PFSK-1 (cell line): ENCODE measurements around the gene DIPK1B.

Source experiments
- POLR2AphosphoS5 ChIP-seq: IDR thresholded peaks from 2 replicates; pipeline ENCODE4 v1.6.1; 2012; ENCODE audit warnings: low read depth, mild to moderate bottlenecking, control low read depth, low read length, moderate library complexity
- SIN3A ChIP-seq: IDR thresholded peaks from 2 replicates; pipeline ENCODE4 v1.6.1; 2012; ENCODE audit warnings: mild to moderate bottlenecking, low read length, moderate library complexity, borderline replicate concordance; ENCODE audit not compliant: insufficient read depth
- TF ChIP-seq, protein P1 (sequence below), 2 experiments: IDR thresholded peaks; 2 replicates each; pipeline versions ENCODE4 v1.6.1 to v1.8.0; 2011 to 2012; ENCODE audit warnings: low read depth in 2 of 2, low read length in 2 of 2, control low read depth in 1 of 2, inconsistent platforms in 1 of 2, mild to moderate bottlenecking in 1 of 2, moderate library complexity in 1 of 2; ENCODE audit not compliant: insufficient read depth in 1 of 2

DNA sequence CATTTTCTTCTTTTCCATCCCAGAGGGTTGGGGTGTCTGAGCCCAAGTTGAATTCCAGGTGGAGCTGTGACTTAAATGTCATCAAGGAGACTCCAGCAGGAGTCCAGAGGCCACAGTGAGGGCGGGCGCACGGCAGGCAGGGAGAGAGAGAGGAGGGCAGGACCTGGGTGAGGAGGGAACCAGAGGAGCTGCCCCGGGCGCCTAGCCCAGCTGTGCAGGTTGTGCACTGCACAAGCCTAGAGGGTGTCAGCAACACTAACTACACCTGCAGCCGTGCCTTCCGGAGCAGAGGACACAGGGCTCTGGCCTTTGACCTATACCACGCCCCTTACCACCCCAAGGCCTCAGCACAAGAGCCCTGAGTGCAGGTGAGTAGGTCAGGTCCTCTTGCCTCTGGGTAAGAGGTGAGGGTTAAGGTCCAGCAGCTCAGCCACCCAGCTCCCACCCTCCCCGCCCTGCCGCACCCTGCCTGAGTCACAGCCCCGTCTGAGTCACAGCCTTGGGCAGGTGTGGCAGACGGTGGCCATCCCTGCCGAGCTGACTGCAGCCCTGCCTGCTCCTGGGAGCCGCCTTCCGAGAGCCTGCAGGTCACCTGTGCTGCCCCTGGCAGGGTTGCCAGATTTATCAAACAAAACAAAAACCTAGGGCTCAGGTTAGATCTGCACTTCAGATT, 18.7 kb upstream of the DIPK1B start:
- TF ChIP-seq SIN3A = no peak
- no peak for TF ChIP-seq POLR2AphosphoS5
- TF ChIP-seq, protein P1, sequence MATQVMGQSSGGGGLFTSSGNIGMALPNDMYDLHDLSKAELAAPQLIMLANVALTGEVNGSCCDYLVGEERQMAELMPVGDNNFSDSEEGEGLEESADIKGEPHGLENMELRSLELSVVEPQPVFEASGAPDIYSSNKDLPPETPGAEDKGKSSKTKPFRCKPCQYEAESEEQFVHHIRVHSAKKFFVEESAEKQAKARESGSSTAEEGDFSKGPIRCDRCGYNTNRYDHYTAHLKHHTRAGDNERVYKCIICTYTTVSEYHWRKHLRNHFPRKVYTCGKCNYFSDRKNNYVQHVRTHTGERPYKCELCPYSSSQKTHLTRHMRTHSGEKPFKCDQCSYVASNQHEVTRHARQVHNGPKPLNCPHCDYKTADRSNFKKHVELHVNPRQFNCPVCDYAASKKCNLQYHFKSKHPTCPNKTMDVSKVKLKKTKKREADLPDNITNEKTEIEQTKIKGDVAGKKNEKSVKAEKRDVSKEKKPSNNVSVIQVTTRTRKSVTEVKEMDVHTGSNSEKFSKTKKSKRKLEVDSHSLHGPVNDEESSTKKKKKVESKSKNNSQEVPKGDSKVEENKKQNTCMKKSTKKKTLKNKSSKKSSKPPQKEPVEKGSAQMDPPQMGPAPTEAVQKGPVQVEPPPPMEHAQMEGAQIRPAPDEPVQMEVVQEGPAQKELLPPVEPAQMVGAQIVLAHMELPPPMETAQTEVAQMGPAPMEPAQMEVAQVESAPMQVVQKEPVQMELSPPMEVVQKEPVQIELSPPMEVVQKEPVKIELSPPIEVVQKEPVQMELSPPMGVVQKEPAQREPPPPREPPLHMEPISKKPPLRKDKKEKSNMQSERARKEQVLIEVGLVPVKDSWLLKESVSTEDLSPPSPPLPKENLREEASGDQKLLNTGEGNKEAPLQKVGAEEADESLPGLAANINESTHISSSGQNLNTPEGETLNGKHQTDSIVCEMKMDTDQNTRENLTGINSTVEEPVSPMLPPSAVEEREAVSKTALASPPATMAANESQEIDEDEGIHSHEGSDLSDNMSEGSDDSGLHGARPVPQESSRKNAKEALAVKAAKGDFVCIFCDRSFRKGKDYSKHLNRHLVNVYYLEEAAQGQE (IDR thresholded peaks at IDR 0.05; ENCODE audit: insufficient read depth in 1 of 2, low read depth in 2 of 2, low read length in 2 of 2) = no peak
